Activated CD4-positive, CD25-positive, alpha-beta regulatory T cell treated with anti-CD3 and anti-CD28 coated beads, Interleukin-2, amount 50 U/mL, for 72 hours (primary cell): ENCODE data around the gene SRCAP.

Experiments
- DNase-seq: peaks from one replicate; pipeline ENCODE4 v3.0.0; 2021

Gene SRCAP

GRCh38 chr16:30698816-30699614 is at the start of gene SRCAP:
Gene SRCAP, plus strand, starts transcription at chr16:30699171. Its CDS starts 1,654 bp downstream, at chr16:30700825.
- DNase-seq = peak; percentile 90

GRCh38 chr16:30649725-30650368 is 49.1 kb upstream of the SRCAP start:
- no peak for DNase-seq

- peak; percentile 95 for DNase-seq
These were observed 48.4 kb upstream of the SRCAP start, which contains the start of gene PRR14 for GRCh38 chr16:30650369-30651123. Gene PRR14, plus strand, starts transcription at chr16:30650960. Its CDS starts 686 bp downstream, at chr16:30651646.

DNA sequence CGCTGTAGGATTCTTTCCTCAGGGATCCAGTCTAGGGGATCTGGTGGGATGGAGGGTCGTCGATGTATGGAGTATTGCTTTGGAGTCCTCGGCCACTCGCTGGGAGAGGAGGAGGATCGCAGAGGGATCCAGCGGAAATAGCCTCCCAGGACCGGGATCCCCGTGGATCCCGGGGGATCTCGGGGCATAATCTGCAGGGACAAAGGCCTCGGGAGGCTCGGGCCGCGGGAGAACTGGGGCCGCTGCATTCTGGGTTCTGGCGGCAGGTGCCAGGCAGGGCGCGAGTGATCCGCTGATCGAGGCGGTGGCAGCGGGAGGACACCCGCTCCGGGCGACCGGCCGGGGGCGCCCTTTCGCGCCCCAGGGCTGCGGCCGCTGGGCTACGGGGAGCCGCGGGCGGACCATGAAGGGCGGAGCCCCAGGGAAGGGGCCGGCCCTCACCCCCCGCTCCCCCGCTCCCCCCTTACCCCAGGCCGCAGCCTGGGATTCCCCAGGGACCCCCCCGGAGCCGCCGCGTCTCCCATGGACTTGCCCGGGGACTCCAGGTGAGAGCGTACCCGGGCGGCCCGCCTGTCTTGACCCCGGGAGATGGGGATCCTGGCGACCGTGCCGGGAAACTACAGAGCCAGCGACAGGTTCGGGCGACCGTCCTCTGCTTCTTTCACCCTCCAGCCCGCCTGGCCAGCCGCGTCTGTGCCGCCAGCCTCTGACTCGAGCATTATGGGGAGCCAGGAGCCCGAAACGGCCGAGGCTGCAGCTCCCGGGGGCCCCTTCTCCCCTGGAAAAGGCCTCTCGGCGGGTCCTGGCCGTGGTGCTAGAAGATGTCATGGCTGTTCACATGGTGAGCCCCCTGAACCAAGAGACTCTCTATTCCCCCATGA is 47.6 kb upstream of the SRCAP start:
- DNase-seq = peak; percentile 78

GRCh38 chr16:30652005-30652296 is 47.0 kb upstream of the SRCAP start:
- DNase-seq = no peak

GRCh38 chr16:30652718-30653117 is 46.3 kb upstream of the SRCAP start:
- DNase-seq = no peak

DNA sequence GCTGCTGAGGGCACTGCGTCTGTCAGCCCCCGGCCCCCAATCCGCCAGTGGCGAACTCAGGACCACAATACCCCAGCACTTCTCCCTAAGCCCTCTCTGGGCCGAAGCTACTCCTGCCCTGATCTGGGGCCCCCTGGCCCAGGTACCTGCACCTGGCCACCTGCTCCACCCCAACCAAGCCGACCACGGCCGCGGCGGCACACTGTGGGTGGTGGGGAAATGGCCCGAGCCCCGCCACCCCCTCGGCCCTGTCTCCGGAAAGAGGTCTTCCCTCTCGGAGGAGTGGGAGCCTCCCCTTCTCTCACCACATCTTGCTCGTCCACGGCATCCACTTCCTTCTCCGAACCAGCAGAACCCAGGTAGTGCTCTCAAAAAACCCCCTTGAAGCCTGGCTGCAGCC is 44.1 kb upstream of the SRCAP start:
- no peak for DNase-seq

- DNase-seq = no peak
These were observed 43.1 kb upstream of the SRCAP start for GRCh38 chr16:30655815-30656347.

- DNase-seq = no peak
These were observed 42.6 kb upstream of the SRCAP start for GRCh38 chr16:30656388-30656787.

- no peak for DNase-seq
These were observed 41.8 kb upstream of the SRCAP start for GRCh38 chr16:30656974-30657865.

GRCh38 chr16:30657866-30658730 is 40.9 kb upstream of the SRCAP start, which contains the start of gene FBRS:
Gene FBRS, plus strand, starts transcription at chr16:30658431. Its CDS starts 1,088 bp downstream, at chr16:30659519.
- DNase-seq = peak; percentile 100

DNA sequence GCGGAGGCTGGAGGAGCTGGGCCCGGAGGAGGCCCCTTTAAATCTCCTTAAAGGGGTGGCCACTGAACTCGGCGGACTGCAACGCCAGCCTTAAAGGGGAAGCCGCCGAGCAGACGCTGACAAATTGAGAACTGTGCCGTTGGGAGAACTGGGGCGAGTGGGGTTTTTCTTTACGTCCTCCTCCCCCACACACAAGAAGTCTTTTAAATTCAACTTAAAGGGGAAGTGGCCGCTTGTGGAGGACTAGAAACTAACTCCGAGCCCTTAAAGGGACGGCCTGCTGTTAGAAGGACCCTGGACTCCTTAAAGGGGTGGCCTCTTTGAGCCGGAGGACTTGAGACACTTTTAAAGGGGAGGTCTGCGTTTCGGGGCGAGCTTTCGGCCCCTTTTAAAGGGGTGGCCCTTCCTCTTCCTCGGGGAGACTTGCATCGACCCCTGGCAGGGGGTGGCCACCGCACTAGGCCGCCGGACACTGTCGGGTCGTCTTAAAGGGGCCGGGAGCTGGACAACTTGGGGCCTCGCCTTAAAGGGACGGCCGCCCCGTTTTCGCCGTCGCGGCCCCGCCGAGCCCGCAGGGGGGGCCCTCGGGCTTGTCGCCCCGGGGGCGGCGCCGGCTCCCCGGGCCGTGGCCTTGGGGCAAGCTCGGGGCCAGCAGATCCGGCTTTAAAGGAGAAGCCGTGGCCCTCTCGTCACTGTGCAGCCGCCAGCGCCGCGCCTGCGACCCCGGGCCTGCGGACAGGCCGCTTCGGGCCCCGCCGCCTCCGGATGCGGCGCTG is 40.1 kb upstream of the SRCAP start:
- DNase-seq = peak; percentile 65

DNA sequence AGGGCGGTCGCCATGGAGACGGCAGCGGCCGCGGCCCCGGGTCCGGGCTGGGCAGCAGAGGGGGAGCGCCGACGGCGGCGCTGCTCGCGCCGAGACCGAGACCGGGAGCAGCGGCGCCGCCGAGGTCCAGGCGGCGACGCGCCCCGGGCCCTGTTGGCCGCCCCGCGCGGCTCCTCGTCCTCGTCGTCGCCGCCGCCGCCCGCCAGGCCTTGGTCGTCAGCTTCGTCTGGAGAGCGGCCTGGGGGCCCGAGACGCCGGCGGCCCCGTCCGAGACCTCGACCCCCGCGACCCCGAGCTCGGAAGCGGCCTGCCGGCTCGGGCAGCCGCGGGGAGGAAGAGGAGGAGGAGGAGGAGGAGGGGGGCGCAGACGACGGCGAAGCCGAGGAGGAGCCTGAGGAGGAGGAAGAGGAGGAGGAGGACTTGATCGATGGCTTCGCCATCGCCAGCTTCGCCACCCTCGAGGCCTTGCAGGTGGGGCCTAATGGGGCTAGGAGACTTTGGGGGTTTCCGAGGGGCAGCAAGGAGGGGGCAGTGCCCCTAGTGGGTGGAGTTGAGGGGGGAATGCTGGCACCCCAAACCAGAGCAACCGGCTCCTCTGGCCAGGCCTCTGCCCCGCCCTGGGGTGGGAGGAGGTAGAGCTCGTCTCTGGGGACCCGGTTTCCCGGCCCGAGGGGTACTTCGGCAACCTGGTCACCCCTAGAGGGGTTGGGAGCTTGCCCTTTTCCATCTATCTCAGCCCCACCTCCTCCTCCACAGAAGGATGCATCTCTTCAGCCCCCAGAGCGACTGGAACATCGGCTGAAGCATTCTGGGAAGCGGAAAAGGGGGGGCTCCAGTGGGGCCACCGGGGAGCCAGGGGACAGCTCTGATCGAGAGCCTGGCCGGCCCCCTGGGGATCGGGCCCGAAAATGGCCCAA is 39.2 kb upstream of the SRCAP start:
- peak; percentile 50 for DNase-seq

- DNase-seq = peak; percentile 70
These were observed 38.3 kb upstream of the SRCAP start for GRCh38 chr16:30660424-30661261.

DNA sequence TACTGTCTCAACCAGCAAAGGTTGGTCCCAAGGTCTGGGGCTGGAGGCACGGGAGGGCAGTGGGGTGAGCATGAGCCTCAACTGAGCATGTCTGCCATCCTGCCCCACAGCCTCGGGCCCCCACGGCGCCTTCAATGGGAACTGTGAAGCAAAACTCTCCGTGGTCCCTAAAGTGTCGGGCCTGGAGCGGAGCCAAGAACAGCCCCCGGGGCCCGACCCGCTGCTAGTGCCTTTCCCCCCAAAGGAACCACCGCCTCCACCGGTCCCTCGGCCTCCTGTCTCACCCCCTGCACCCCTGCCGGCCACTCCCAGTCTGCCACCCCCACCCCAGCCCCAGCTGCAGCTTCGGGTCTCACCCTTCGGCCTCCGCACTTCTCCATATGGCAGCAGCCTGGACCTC is 36.5 kb upstream of the SRCAP start:
- no peak for DNase-seq

DNA sequence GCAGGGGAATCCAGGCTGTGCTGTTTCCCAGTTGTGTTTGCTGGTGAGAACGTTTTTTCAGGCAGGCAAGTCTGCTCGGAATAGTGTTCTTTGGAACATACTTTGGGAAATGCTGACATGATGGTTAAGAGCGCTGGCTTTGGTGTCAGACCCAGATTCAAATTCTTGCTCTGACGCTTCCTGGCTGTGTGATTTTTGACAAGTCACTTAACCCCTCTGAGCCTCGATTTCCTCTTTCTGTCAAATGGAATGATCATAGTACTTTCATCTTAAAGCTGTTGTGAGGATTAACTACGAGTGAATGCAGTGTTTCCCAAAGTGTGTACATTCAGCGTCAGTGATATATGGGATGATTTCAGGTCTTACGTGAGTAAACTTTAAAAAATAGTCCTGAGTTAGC is 35.9 kb upstream of the SRCAP start:
- DNase-seq = no peak

DNA sequence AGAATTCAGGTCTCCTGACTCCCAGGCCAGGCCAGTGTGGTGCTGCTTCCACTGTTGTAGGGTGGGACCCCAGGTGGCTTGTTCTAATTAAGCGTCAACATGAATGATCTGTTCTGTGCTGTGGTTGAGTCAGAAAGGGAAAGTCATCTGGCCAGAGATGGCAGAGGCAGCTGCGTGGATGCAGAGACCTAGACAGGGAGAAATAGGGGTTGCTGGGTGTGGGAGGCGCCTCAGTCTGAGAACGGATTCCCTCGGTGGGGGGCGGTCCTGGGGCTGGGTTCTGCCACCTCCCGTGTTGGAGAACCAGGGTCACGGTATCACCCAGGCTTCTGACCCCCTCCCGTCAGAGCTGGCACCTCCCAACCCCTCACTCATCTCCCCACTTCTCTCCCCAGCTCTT is 35.2 kb upstream of the SRCAP start:
- DNase-seq = no peak
